NCI-H2227 (cell line): Measurements from ENCODE around the gene PLA1A.
"Not testable (repeated sequence)": the region's sequence is repeated elsewhere in the genome, so short reads cannot be mapped to it uniquely, and the experiment has no call there.

Source experiments
- DNase-seq: peaks from one replicate; lab custom pipeline; 2025; ENCODE audit not compliant: unreplicated experiment; lab: John Stamatoyannopoulos, UW

Gene PLA1A

DNA sequence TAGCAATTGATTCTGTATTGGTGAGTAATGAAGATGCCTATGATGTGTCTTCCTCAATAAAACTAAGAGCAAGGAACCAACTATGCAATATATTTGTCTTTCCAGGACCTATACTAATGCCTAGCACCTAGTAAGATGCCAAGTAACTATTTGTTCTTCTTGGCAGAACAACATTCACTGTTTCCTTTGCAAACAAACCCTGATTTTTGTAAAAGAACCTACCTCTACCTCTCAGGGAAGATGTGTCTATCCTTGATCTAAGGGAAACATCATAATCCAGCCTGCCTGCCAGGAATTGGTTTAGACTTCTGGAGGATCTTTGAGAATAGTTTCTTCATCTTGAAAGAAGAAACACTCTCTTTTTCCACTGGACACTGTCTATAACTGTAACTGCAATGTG lies 22.2 kb upstream of the PLA1A start:
- no peak for DNase-seq

DNA sequence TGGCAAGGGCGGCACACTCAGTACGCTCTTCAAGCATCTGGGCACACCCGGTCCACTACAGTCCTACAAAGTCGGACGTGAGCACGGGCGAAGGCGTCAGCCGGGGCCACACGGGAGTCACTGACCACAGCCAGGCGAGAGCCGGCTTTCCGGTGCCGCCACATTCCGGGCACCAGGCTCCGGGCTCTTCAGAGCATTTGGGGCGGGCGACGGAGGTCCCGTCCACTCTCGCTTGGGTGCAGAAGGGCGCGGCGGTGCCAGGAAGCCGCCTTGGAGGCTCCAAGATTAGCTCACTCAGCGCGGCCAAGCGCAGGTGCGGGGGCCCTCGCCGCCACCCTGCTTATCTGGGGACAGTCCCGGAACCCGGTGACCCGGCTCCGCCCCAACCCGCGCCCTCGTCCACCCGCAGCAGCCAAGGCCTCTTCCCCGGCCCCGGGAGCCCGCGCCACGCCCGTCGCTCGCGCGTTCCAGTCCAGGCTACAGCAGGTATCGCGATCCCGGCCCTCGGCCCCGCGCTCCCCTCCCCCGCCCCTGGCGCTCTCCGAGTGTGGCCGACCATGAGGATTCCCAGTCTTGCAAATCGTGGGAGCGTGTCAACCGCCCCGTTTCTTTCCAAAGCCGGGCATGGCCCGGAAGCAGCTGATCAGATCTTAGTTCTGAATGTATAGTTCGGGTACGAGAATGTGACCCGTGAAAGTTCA lies 18.2 kb upstream of the PLA1A start, which contains the start of gene ADPRH:
ADPRH (plus strand) TSS at position 127 of the 701 bp plus-strand sequence. CDS start 2,678 bp downstream, outside the sequence.
- DNase-seq, result peak; percentile 72

- DNase-seq, result peak; percentile 52
These were observed 17.5 kb upstream of the PLA1A start for GRCh38 chr3:119580067-119580760.

DNA sequence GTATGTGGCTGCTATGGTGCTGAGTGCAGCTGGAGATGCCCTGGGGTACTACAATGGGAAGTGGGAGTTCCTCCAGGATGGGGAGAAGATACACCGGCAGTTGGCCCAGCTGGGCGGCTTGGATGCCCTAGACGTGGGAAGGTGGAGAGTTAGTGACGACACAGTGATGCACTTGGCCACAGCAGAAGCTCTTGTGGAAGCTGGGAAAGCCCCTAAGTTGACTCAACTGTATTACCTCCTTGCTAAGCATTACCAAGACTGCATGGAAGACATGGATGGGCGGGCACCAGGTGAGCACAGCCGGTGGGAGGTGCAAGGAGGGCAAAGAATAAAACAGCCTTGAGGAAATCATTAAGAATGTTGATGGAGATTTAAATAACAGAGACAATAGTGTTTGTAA lies 15.5 kb upstream of the PLA1A start:
- no peak for DNase-seq

DNA sequence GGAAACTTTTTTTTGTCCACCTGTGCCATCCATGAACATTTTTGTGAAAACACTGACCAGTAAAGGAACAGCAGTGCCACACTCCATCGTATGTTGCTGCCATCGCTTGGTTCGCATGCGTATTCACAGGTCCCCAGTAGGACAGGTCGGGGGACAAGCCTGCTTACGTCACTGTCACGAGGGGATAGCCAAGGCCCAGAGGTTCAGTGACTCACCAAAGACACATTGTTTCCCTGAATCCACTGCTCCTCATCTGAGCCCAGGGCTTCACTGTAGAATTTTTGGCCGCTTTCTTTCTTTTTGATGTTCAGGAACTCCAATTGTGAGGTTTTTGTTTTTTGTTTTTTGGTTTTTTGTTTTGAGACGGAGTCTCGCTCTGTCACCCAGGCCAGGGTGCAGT lies 12.5 kb upstream of the PLA1A start:
- DNase-seq, result no peak

DNA sequence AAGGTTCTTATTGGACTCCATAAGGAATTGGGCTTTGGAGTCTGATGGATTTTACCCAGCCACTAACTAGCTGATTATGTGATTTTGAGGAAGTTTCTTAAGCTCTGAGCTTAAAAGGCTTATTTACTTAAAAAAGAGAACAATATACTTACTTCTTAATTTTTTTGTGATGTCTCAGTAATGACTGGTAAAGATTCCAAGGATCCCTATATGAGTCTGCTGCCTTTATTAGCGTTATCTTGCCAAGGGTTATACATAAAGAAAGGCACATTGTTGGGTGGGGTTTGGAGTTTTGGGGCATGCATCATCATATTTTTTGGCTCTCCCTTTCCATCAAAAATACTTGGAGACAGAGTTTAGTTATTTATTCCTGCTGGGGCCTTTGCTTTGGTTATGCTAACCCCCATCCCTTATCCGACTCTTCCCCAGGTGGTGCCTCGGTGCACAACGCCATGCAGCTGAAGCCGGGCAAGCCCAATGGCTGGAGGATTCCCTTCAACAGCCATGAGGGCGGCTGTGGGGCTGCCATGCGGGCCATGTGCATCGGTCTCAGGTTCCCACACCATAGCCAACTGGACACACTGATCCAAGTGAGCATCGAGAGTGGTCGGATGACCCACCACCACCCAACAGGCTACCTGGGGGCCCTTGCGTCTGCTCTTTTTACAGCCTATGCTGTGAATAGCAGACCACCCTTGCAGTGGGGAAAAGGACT lies 11.7 kb upstream of the PLA1A start:
- DNase-seq, result no peak

- no peak for DNase-seq
These were observed 10.9 kb upstream of the PLA1A start for GRCh38 chr3:119586733-119587172.

- DNase-seq, result no peak
These were observed 9.6 kb upstream of the PLA1A start for GRCh38 chr3:119588112-119588511.

GRCh38 chr3:119589102-119589773 lies 8.4 kb upstream of the PLA1A start:
- no peak for DNase-seq

- DNase-seq, result no peak
These were observed 7.0 kb upstream of the PLA1A start for GRCh38 chr3:119590706-119591105.

GRCh38 chr3:119592861-119593260 lies 4.8 kb upstream of the PLA1A start:
- no peak for DNase-seq

DNA sequence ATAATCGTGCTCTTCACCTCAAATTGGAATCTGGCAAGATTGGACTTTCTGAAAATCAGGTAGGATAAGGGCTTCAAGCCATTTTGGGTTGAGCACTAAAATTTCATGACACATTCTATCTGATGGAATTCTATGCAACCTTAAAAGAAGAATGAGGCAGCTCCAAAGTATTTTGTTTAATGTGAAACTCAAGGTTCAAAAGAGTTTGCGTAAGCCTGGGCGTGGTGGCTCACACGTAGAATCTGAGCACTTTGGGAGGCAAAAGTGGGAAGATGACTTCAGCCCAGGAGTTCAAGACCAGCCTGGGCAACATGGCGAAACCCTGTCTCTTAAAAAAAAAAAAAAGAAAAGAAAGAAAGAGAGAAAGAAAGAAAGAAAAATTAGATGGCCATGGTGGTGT lies 3.6 kb upstream of the PLA1A start:
- no peak for DNase-seq

DNA sequence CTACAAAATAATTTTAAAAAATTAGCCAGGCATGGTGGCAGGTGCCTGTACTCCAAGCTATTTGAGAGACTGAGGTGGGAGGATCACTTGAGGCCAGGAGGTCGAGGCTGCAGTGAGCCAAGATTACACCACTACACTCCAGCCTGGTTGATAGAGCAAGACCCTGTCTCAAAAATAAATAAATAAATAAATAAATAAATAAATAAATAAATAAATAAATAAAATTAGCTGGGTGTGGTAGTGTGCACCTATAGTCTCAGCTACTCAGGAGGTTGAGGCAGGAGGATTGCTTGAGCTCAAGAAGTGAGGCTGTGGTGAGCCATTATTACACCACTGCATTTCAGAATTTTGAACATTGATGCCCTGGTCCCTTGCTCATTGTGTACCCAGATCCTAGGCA lies 2.8 kb upstream of the PLA1A start:
- not testable (repeated sequence) for DNase-seq

DNA sequence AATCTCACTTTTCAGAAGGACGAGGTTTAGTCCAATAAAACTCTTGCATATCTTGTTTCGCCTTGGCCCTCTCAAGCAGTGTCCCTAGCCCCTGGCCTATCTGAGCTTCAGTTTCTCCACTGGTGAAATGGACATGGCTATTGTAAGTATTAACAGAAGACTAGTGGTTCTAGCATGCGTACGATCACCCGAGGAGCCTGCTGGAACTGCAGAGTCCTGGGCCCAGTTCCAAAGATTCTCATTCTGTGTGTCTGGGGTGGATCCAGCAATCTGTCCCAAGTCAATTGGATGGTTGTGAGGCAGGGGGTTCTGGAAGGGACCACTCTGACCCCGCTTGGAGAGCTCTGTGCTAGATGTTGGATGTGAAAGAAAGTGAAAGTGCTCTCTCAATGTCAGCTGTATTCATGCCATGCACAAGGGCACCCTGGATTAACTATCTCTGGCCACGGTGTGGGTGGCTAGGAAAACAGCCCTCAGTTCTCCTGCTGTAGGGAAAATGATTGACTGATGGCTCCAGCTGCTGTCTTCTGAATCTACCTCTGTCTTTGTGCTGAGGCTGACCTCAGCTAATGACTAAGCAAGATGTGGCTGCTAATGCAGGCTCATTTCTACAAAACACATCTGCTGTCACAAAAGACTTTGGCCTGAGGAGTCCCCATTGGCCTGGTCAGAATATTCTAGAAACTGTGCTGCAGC lies 1.9 kb upstream of the PLA1A start:
- peak; percentile 2 for DNase-seq

GRCh38 chr3:119596398-119596797 lies 1.3 kb upstream of the PLA1A start:
- DNase-seq, result no peak

- DNase-seq, result no peak
These were observed 869 bp downstream of the PLA1A start for GRCh38 chr3:119598410-119599098.

DNA sequence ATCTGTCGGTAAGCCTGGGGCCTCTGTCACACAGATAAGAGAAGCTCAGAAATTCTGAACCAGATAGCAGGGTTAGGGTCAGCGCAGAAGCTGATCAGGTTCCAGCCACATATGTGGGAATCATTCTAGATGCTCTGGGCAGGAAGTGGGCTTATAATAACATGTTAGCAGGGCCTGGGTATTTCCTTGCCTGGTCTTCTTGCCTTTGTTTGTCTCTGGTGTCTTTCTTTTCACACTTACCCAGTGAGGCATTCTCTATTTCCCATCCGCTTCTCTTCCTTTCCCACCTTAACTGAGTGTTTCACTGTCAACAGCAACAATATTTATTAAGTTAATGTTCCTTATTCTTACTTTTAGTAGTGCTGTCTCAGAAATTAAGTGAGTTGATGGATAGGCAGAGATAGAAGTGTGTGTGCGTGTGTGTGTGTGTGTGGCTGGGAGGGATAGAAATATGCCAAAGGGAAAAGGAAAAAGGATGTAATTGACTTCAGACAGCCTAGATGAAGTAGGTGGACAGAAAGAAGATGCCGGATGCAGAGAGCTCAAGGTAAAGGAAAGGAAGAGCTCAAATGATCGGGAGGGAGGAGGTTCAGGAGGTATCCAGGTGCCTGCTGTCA lies 2.0 kb downstream of the PLA1A start:
- no peak for DNase-seq

DNA sequence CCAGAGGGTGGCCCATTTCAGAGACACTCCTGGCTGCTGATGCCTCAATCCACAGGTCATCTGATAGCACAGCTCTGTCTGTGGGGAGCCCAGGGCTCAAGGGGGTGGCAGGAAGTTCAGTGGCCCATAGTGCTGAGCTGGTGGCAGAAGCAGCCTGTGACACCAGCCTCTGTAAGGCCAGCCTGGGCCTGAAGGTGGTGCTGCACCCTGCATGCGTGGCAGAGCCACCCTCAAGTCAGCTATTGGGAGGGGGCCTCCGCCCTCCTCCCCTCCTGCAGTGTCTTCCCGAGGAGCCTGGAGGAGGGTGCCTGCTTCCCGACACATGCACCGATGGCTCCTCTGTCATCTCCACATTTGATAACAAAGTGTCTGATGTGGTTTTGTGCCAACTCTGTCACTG lies 3.0 kb downstream of the PLA1A start:
- DNase-seq, result no peak

DNA sequence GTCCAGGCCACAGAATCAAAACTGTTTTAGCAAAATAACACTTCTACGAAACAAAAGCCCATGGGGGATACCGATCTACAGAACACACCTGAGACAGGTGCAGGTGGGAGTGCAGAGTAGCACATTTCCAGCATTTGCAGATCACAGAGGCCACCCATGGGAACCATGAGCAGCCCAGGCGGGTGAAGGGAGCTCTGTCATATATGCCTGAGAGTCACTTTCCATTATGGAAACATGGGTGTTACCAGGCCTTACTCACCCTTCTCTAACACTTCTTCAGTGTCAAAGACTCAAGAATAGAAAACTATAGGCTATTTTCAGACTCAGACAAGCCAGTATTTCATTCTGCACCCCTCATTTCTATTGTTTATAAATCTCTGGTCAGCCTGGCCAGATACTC lies 3.5 kb downstream of the PLA1A start:
- DNase-seq, result no peak

- DNase-seq, result no peak
These were observed 5.0 kb downstream of the PLA1A start for GRCh38 chr3:119602676-119603075.
